Measurements from ENCODE around the gene FAM199X.
"Not testable (repeated sequence)": the region's sequence is repeated elsewhere in the genome, so short reads cannot be mapped to it uniquely, and the experiment has no call there.

FAM199X gene

DNA sequence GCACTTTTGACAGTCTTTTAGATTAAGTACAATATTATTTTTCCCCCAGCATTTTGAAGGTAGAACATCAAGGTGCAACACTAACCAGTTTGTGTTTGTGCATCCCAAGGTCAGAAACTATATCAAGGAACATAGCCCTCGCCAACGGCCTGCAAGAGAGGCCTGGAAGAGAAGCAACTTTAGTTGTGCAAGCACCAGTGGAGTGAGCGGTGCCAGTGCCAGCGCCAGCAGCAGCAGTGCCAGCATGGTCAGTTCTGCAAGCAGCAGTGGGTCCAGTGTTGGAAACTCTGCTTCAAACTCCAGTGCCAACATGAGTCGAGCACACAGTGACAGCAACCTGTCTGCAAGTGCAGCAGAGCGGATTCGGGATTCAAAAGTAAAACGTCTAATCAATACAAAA is 21.7 kb downstream of the FAM199X start:
- DNase-seq (ENCODE audit: low read depth in 2 of 3, low spot score in 1 of 3): no peak

DNA sequence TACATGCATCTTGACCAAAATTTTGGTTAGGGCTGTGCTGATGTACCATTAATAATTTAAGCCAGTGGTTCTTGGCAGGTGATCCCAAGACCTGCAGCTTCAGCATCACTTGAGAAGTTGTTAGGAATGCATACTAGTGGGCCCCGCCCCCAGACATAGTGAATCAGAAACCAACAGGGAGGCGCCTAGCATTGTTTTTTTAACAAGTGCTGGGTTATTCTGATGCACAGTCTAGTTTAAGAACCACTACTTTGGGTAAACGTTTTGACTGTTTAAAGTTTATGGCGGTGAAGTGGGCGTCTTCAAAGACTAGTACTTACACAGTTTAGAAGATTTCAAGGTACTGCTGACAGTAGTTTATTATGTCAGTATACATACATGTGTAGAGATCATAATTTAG is 23.6 kb downstream of the FAM199X start:
- no peak for DNase-seq (ENCODE audit: low read depth in 2 of 3, low spot score in 1 of 3)

DNA sequence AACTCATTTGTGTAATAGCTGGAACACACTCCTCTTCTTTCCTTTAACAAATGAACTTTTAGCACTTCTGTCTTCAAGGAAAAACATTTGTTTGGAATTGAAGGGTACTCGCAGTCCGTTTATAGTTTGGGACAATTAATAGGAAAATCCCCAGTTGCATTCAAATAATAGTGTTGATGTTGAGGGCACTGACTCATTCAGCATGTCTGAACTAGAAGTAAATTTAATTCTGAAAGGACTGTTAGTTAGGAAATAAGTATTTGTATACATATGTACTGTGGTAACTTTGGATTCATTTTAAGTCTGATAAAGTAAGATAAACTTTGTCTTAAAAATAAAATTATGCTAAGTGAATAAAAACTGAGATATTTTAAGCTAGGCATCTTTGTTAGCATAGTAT is 27.2 kb downstream of the FAM199X start:
- DNase-seq (ENCODE audit: low read depth in 2 of 3, low spot score in 1 of 3): no peak

DNA sequence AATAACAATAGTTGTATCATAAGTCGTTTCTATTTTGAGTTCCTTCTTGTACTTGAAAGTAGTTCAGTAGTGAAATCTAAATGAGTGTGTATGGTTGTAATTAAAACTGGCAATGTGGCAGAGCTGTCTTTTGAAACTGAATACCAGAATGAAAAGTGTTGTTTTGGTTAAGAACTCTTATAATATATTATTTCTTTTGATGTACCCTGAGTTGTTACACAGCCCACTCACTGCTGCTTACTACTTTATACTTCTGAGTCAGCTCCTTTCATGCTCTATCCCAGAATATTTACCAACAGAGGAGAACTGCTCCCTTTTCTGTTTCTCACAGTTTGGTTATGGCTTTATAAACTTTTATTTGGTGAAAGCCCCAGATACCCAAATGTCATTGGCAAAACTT is 28.8 kb downstream of the FAM199X start:
- DNase-seq (ENCODE audit: low read depth in 2 of 3, low spot score in 1 of 3): no peak

DNA sequence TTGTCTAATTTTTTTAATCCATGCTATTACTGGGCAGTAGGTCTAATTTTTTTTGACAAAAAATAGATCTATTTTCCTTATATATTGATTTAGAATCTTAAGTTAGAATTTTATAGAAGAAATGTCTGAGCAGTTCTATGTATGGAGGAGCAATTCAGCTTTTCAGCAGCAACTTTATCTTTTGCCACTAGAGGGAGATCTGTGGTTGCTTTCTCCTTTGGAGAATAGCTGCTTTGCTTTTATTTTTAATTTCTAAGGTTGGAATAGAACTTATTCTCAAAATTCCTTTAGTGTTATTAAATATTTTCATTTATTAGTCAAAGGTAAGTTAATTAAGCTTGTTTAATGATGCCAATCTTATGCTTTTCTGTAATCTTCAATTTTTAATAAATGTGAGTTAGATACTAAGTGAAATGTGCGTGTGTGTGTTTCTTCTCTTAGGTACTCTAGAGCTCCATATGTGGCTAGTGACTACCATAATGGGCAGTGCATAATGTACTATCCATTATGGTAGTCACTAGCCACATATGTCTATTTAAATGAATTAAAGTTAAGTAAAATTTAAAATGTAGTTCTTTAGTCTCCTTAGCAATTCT is 29.3 kb downstream of the FAM199X start:
- peak in 1 of 3 donors; percentile 44 for DNase-seq (ENCODE audit: low read depth in 2 of 3, low spot score in 1 of 3)

DNA sequence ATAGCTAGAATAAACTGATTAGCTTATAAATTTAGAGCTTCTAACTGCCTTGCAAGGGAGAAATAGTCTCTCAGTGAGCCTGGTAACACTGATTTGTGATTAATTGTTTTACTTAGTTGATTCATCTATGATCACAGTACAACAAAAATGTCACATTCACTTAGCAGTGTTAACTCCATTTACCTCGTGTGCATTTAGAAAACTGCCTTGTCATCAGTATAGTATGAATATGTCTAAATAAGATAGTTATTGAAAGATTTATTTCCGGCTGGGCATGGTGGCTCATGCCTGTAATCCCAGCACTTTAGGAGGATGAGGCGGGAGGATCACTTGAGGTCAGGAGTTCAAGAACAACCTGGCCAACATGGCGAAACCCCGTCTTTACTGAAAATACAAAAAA is 39.3 kb downstream of the FAM199X start:
- DNase-seq (ENCODE audit: low read depth in 2 of 3, low spot score in 1 of 3): no peak

- DNase-seq (ENCODE audit: low read depth in 2 of 3, low spot score in 1 of 3): no peak
These were observed 44.9 kb downstream of the FAM199X start for GRCh38 chrX:104211187-104211586.

DNA sequence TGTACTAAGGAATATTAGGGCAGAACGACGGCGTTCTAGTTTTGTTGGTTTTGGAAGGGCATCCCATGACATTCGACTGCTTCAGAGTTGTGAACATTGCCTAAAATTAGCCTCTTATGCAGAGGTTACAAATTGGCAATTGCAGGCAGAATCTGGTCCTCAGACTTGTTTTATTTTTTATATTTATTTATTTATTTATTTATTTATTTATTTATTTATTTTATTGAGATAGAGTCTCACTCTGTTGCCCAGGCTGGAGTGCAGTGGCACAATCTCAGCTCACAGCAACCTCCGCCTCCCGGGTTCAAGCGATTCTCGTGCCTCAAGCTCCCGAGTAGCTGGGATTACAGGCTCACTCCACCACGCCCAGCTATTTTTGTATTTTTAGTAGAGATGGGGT is 63.8 kb downstream of the FAM199X start:
- not testable (repeated sequence) for DNase-seq (ENCODE audit: low read depth in 2 of 3, low spot score in 1 of 3)
